HG03378 (cell line): Measurements from ENCODE around the gene PCDH9.
A peak's percentile ranks its signal among the peaks of the same experiment; 100 is the strongest.
"Not testable (repeated sequence)": the region's sequence is repeated elsewhere in the genome, so short reads cannot be mapped to it uniquely, and the experiment has no call there.

Experiments used
- ATAC-seq: cut with Tn5 transposase; IDR thresholded peaks from one replicate; pipeline ENCODE4 v1.9.1; 2021; ENCODE audit warnings: mild to moderate bottlenecking, moderate library complexity; ENCODE audit not compliant: unreplicated experiment

PCDH9 gene

DNA sequence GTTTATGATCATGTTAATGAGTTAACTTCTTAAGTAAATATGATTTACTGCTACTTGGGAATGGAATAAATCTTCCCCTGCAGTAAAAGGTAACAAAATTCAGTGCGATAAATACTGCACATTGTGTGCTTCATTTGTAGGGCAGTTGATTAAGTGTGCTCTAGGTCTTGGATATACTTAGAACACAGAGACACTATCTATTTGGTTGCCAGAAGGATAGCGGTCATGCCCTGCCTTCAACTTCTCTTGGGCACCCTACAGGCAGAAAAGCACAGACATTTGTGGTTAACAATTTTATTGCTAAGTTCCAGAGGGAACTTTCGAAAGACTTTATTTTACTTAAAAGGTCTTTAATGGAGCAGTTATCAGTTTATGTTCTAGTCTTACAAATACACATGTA, 605.8 kb downstream of the PCDH9 start:
- ATAC-seq = no peak

DNA sequence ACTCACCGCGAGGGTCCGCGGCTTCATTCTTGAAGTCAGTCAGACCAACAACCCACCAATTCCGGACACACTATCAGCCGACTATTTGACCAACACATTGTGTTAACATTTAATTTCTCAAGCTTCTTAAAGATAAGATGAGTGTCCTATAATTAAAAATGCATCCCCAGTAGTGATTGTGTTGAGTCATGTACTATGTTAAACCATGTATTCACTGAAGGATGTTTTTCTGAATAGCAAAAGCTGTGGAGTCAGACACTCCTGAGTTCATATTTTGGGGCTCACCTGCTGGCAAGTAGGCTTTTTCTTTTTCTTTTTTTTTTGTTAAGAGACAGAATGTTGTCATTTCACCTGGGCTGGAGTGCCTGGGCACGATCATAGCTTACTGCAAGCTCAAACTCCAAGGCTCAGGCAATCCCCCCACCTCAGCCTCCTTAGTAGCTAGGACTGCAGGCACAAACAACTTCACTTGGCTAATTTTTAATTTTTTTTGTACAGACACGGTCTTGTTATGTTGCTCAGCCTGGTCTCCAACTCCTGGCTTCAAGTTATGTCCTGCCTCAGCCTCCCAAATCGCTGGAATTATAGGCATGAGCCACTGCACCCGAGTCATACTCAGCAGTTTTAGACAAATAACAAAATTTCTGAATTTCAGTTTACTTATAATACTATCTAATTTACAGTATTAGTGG, 606.9 kb downstream of the PCDH9 start:
- ATAC-seq = no peak

- ATAC-seq = not testable (repeated sequence)
These were observed 608.2 kb downstream of the PCDH9 start for GRCh38 chr13:66621906-66622447.

DNA sequence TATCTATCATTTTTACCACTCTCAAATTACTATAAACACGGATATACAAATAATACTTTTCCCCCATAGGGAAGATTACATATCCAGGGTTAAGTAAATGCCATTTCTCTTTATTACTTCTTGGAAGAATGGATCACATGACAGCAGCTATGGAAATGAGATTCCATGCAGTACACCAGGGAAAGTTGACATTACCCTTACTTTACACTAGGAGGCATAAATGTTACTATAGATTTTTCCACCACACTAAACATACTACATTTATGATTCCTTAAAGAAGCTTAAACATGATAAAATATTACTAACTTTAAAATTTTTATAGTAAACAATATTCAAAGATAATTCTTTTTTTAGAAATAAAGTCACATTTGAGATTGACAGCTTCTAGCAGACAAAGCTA, 611.4 kb downstream of the PCDH9 start:
- peak; percentile 74 for ATAC-seq

- ATAC-seq = no peak
These were observed 612.4 kb downstream of the PCDH9 start for GRCh38 chr13:66617786-66618185.

GRCh38 chr13:66612983-66613382, 617.2 kb downstream of the PCDH9 start:
- no peak for ATAC-seq

GRCh38 chr13:66586489-66586888, 643.6 kb downstream of the PCDH9 start:
- no peak for ATAC-seq

DNA sequence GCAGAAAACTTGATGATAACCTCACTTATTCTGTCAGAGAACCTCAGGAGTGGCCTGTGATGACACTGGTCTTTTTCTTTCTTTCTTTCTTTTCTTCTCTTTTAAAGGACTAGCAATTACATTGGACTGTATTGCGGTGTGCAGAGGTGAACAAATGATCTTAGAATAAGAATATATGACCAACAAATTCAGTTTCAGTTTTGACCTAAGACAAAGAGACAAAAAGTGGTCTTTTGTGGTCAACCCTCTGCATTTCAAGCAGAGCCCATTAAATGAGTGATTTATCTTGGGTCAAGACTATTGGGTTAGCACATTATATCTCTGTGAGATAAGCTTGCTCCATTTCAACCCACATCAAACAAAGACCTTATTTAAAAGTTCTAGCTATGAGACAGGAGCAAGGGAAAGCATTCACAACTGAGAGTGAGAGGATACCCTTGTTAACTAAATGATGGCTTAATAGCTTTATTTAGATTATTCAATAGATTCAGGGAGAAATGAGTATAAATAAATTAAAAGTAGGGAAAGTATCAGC, 644.4 kb downstream of the PCDH9 start:
- ATAC-seq = no peak

DNA sequence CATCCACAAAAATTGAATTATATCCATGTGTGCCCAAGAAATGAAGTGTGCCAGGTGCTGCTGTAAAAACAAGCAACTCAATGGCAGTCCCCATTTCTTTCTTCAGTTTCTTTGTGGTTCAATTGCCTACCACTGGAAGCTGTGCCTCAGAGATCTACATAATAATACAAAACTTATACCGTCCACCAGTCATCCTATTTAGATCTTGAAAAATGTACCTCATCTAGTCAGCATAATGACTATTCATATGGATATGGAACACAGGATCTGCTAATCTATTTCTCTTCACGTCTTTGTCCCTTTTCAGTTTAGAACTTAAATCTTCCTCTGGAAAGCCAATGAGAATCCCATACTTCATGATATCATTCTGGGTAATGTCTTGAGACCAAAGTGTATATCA, 648.5 kb downstream of the PCDH9 start:
- ATAC-seq = no peak

DNA sequence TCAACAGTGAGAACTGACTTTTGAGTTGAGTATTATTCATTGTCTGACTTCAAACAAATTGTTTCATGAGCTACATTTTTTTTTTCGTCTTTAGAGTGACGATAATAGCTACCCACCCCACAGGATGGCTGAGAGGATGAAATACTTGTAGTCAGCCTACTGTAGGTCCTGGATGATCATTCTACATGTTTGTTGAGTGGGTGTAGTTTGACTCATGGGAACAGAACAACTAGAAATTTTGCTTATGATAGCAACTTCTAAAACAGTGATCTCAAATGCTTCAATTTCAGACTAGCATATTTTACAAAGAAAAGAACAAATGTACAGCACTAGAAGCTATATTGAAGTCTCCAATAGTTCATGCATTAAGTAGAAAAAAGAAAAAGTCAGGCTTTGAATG, 651.8 kb downstream of the PCDH9 start:
- ATAC-seq = no peak

GRCh38 chr13:66577358-66577757, 652.8 kb downstream of the PCDH9 start:
- ATAC-seq = no peak

- ATAC-seq = peak; percentile 73
These were observed 653.8 kb downstream of the PCDH9 start for GRCh38 chr13:66576381-66576780.

GRCh38 chr13:66574606-66575005, 655.5 kb downstream of the PCDH9 start:
- no peak for ATAC-seq

GRCh38 chr13:66567899-66568612, 662.1 kb downstream of the PCDH9 start:
- ATAC-seq = no peak

DNA sequence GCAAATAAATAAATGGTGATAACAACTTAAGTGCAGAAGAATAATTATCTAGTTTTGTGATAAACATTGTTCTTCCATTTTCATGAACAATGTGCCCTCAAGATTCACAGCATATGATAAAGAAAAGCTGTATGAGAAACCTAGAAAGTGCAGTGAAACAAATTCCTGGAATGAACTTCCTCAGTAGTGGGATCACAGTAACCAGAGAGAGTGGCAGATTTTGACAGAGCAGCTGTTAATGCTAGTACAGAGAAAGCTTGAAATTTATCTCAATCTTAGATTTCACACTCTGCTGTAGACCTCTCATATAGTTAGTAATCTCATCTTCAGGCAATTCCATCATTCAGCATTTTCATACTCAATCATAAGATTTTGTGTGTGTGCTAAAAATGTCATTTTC, 664.9 kb downstream of the PCDH9 start:
- no peak for ATAC-seq

DNA sequence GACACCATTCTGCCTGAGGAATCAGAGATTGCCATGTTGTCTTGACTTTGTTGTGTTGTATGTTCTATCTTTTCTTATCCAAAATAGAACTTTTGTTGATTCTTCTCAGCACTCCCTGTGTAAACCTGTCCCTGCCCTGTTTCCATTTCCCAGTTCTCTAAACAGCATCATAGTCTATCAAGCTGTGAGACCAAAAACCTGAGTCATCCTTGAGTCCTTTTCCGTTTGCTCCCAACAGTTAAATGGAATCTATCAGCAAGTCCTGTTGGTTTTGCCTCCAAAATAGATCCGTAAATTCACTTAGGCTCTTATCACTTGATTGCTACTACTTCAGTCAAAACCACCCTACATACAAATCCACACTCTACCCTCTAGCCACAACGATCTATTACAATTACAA, 667.1 kb downstream of the PCDH9 start:
- ATAC-seq = no peak

- ATAC-seq = no peak
These were observed 668.1 kb downstream of the PCDH9 start for GRCh38 chr13:66562054-66562453.

DNA sequence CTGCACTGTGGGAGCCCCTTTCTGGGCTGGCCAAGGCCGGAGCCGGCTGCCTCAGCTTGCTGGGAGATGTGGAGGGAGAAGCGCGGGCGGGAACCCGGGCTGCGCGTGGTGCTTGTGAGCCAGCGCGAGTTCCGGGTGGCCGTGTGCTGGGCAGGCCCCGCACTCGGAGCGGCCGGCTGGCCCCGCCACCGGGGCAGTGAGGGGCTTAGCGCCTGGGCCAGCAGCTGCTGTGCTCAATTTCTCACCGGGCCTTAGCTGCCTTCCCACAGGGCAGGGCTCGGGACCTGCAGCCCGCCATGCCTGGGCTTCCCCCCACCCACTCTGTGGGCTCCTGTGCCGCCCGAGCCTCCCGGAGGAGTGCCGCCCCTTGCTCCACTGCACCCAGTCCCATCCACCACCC, 669.1 kb downstream of the PCDH9 start:
- no peak for ATAC-seq

- ATAC-seq = no peak
These were observed 669.9 kb downstream of the PCDH9 start for GRCh38 chr13:66560189-66560588.

DNA sequence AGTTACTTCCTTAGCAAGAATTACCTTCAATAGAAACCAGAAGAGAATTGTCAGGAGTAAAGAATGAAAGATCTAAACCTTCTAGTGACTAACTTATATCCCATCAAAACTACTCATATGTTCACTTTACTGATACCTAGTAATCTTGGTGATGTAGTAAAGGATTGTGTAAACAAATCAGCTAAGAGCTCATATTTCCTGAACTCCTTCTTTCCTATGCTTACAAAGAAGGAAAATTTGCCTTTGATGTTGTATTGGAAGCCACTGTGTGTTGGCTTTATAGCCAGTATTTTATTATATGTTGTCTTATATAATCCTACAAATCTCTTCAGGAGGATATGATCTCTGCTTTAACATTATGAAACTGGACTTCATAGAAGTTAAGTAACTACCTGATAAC, 671.0 kb downstream of the PCDH9 start:
- ATAC-seq = no peak

GRCh38 chr13:66558506-66558905, 671.6 kb downstream of the PCDH9 start:
- ATAC-seq = no peak

DNA sequence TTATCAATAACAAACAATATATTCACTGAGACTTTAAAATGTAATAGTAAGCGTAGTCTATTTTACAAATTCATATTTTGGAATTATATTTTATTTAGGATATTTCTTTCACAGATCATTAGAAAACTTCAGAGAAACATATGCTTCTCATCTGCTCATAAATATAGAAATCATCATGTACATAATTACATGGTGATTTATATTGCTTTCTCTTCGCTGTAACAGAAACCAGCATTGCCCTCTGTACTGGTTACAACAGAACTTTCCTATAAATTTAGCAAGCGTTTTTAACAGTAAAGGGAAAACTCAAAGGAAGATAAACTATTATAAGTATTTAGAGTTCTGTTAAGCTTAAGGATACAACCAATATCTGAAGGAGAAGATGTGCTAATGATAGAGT, 672.8 kb downstream of the PCDH9 start:
- no peak for ATAC-seq
